Caki2 (cell line): Measurements from ENCODE around the gene LLCFC1. TPM values are rescaled to one million over a fixed set of nuclear protein-coding genes. Genes with fewer than 3 reads are reported as not detected.

Experiments
- DNase-seq: peaks from one replicate; pipeline ENCODE4 v3.0.0-alpha.2; 2015; ENCODE audit warnings: low read depth
- in situ Hi-C: cut with HindIII; loops from 2 replicates; pipeline ENCODE4 v1.10.0; 2016; ENCODE audit warnings: low sequenced_read_pairs, low pct_unique_long_range_greater_than_20kb, mixed read lengths
- total RNA-seq: library from RNA; depleted of rRNA; stranded (reverse); fragments of >200 nt; shearing (Covaris generic); gene quantifications from 2 replicates; pipeline ENCODE4 v1.2.3, GENCODE V29; 2014; ENCODE audit warnings: low replicate concordance

The LLCFC1 gene
- total RNA-seq, 1 experiment from 2014 or later, result not detected

- in situ Hi-C loops, result no loop called here
These were observed 5.7 kb upstream of the LLCFC1 start, which contains the start of gene TRPV5 for GRCh38 chr7:142933624-142934023. Gene TRPV5, minus strand, starts transcription at chr7:142933746. Its CDS starts 287 bp downstream, at chr7:142933459.

GRCh38 chr7:142934056-142934455, 5.2 kb upstream of the LLCFC1 start:
- in situ Hi-C loops, result no loop called here
- no peak for DNase-seq

More at GRCh38 chr7:142933624-142934023, 5.7 kb upstream of the LLCFC1 start, which contains the start of gene TRPV5:
- DNase-seq, result no peak

GRCh38 chr7:142935941-142936565, 3.2 kb upstream of the LLCFC1 start:
- DNase-seq, result no peak
- in situ Hi-C loops, result no loop called here

GRCh38 chr7:142938611-142939010, 673 bp upstream of the LLCFC1 start:
- no peak for DNase-seq
- in situ Hi-C loops, result no loop called here

- in situ Hi-C loops, result no loop called here
- no peak for DNase-seq
These were observed 1.8 kb downstream of the LLCFC1 start for GRCh38 chr7:142940966-142941535.

- in situ Hi-C loops, result no loop called here
- DNase-seq, result no peak
These were observed 2.3 kb downstream of the LLCFC1 start for GRCh38 chr7:142941541-142941940.

GRCh38 chr7:142942746-142943145, 3.5 kb downstream of the LLCFC1 start:
- in situ Hi-C loops, result no loop called here
- DNase-seq, result no peak

- no peak for DNase-seq
- in situ Hi-C loops, result no loop called here
These were observed 4.5 kb downstream of the LLCFC1 start for GRCh38 chr7:142943706-142944268.

GRCh38 chr7:142945001-142945400, 5.7 kb downstream of the LLCFC1 start:
- no peak for DNase-seq
- in situ Hi-C loops, result no loop called here

- in situ Hi-C loops, result no loop called here
- DNase-seq, result no peak
These were observed 9.3 kb downstream of the LLCFC1 start for GRCh38 chr7:142948603-142949002.

GRCh38 chr7:142950235-142950634, 11.0 kb downstream of the LLCFC1 start:
- in situ Hi-C loops, result no loop called here
- no peak for DNase-seq

- in situ Hi-C loops, result no loop called here
- no peak for DNase-seq
These were observed 15.5 kb downstream of the LLCFC1 start for GRCh38 chr7:142954680-142955268.

GRCh38 chr7:142956951-142957623, 17.8 kb downstream of the LLCFC1 start:
- DNase-seq, result no peak

GRCh38 chr7:142957723-142958122, 18.4 kb downstream of the LLCFC1 start:
- DNase-seq, result no peak
- in situ Hi-C loops, result no loop called here

More at GRCh38 chr7:142956951-142957623, 17.8 kb downstream of the LLCFC1 start:
- in situ Hi-C loops, result no loop called here

- in situ Hi-C loops, result no loop called here
- no peak for DNase-seq
These were observed 19.9 kb downstream of the LLCFC1 start for GRCh38 chr7:142959202-142959601.

GRCh38 chr7:142960955-142961512, 21.8 kb downstream of the LLCFC1 start:
- in situ Hi-C loops, result no loop called here
- DNase-seq, result no peak

- in situ Hi-C loops, result no loop called here
- DNase-seq, result no peak
These were observed 22.3 kb downstream of the LLCFC1 start for GRCh38 chr7:142961595-142961972.
